ENCODE measurements around the gene NTRK2.

DNA sequence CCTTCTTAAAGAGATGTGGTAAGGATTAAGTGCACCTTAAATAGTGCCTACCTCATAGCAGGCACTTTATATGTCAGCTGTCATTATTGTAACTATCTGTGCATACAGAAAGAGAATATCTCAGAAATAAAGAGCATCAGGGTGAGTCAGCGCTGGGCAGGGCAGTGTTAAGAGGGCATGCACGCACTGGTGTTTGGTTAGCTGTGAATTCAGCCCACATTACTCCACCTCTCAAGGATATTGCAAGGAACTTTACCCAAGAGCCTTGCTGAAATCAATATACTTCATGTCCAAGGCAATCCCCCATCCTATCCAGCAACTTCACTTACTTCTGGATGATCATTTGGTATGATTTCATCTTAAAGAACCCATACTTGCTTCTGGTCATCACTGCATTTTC lies 300.9 kb downstream of the NTRK2 start:
- TF ChIP-seq, protein P1, sequence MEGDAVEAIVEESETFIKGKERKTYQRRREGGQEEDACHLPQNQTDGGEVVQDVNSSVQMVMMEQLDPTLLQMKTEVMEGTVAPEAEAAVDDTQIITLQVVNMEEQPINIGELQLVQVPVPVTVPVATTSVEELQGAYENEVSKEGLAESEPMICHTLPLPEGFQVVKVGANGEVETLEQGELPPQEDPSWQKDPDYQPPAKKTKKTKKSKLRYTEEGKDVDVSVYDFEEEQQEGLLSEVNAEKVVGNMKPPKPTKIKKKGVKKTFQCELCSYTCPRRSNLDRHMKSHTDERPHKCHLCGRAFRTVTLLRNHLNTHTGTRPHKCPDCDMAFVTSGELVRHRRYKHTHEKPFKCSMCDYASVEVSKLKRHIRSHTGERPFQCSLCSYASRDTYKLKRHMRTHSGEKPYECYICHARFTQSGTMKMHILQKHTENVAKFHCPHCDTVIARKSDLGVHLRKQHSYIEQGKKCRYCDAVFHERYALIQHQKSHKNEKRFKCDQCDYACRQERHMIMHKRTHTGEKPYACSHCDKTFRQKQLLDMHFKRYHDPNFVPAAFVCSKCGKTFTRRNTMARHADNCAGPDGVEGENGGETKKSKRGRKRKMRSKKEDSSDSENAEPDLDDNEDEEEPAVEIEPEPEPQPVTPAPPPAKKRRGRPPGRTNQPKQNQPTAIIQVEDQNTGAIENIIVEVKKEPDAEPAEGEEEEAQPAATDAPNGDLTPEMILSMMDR (optimal IDR thresholded peaks at IDR 0.05 in 1 of 3, IDR thresholded peaks at IDR 0.05 in 1 of 3, conservative IDR thresholded peaks at IDR 0.05 in 1 of 3; ENCODE audit: extremely low read depth in 1 of 3, insufficient read depth in 2 of 3, low read length in 3 of 3) = no peak
- TF ChIP-seq EZH2 (IDR thresholded peaks at IDR 0.05; ENCODE audit: low read length) = no peak
